NCI-H82 treated with DMSO at 0.1 percent for 48 hours (cell line): ENCODE results near the gene MSMO1.
"Not testable (repeated sequence)": the region's sequence is repeated elsewhere in the genome, so short reads cannot be mapped to it uniquely, and the experiment has no call there.

Experiments
- DNase-seq: peaks from one replicate; lab custom pipeline; 2025; ENCODE audit not compliant: unreplicated experiment; lab: John Stamatoyannopoulos, UW

MSMO1 gene

GRCh38 chr4:165327211-165328100, at the start of gene MSMO1:
TSS of gene MSMO1 (plus strand) at chr4:165327669. CDS start at chr4:165333371, 5,702 bp downstream.
- DNase-seq, result peak; percentile 78

- not testable (repeated sequence) for DNase-seq
Measured at GRCh38 chr4:165279531-165279930, 47.9 kb upstream of the MSMO1 start.

- not testable (repeated sequence) for DNase-seq
Measured at GRCh38 chr4:165284697-165285096, 42.8 kb upstream of the MSMO1 start.

GRCh38 chr4:165286619-165287340, 40.7 kb upstream of the MSMO1 start:
- not testable (repeated sequence) for DNase-seq

GRCh38 chr4:165288226-165288625, 39.2 kb upstream of the MSMO1 start:
- DNase-seq, result no peak

GRCh38 chr4:165288639-165289422, 38.6 kb upstream of the MSMO1 start:
- no peak for DNase-seq

- DNase-seq, result no peak
Measured at GRCh38 chr4:165289423-165289785, 38.1 kb upstream of the MSMO1 start.

GRCh38 chr4:165293061-165293460, 34.4 kb upstream of the MSMO1 start:
- DNase-seq, result no peak

- DNase-seq, result no peak
Measured at GRCh38 chr4:165293927-165294649, 33.4 kb upstream of the MSMO1 start.

- DNase-seq, result no peak
Measured at GRCh38 chr4:165294907-165295306, 32.6 kb upstream of the MSMO1 start.

GRCh38 chr4:165297626-165298025, 29.8 kb upstream of the MSMO1 start:
- DNase-seq, result no peak

- DNase-seq, result no peak
Measured at GRCh38 chr4:165299399-165300060, 27.9 kb upstream of the MSMO1 start.

GRCh38 chr4:165301833-165302232, 25.6 kb upstream of the MSMO1 start:
- DNase-seq, result no peak

- no peak for DNase-seq
Measured at GRCh38 chr4:165302658-165303057, 24.8 kb upstream of the MSMO1 start.

- DNase-seq, result no peak
Measured at GRCh38 chr4:165308166-165308565, 19.3 kb upstream of the MSMO1 start.

- no peak for DNase-seq
Measured at GRCh38 chr4:165308606-165309005, 18.9 kb upstream of the MSMO1 start.

GRCh38 chr4:165309456-165309855, 18.0 kb upstream of the MSMO1 start:
- DNase-seq, result no peak

GRCh38 chr4:165312506-165312905, 15.0 kb upstream of the MSMO1 start:
- DNase-seq, result no peak

- DNase-seq, result no peak
Measured at GRCh38 chr4:165319030-165319429, 8.4 kb upstream of the MSMO1 start.

- DNase-seq, result no peak
Measured at GRCh38 chr4:165319509-165319908, 8.0 kb upstream of the MSMO1 start.
